OCI-LY7 (cell line): ENCODE data around the gene FBXO36. TPM values are rescaled to one million over a fixed set of nuclear protein-coding genes. Genes with fewer than 3 reads are reported as not detected.

ENCODE experiments used
- BruUV-seq: library from RNA; stranded (reverse); fragments of 400-500 nt; replicated peaks from 2 replicates; lab custom pipeline; 2021; lab: Mats Ljungman, UMichigan
- CTCF ChIA-PET: fragments of 300-600 bp; sonication (Branson Sonifier 250); formaldehyde crosslinking; loops from one replicate; lab custom pipeline; 2022; ENCODE audit warnings: antibody characterized with exemption; ENCODE audit not compliant: unreplicated experiment; lab: Charles Lee
- POLR2A ChIA-PET: fragments of 300-600 bp; sonication (Branson Sonifier 250); formaldehyde crosslinking; loops from one replicate; lab custom pipeline; 2022; ENCODE audit warnings: antibody characterized with exemption; lab: Charles Lee
- DNase-seq: peaks from one replicate; pipeline ENCODE4 v3.0.0-alpha.2; 2015; ENCODE audit warnings: low spot score
- H2AFZ ChIP-seq: fragments of 200-600 bp; sonication (generic), shearing (Covaris generic); 2 replicates; pipeline ENCODE4 v1.6.1; 2014; ENCODE audit warnings: mild to moderate bottlenecking, antibody characterized with exemption, low read length, moderate library complexity
- H3K27ac ChIP-seq: fragments of 200-600 bp; sonication (generic); 2 replicates; pipeline ENCODE4 v1.5.1; 2014; ENCODE audit warnings: mixed run types, low read depth, mild to moderate bottlenecking, moderate library complexity, low read length, inconsistent platforms; ENCODE audit not compliant: poor library complexity, severe bottlenecking
- H3K36me3 ChIP-seq: fragments of 200-600 bp; sonication (generic); 2 replicates; pipeline ENCODE4 v1.6.1; 2014; ENCODE audit warnings: mild to moderate bottlenecking, antibody characterized with exemption, low read length, moderate library complexity, mixed read lengths; ENCODE audit not compliant: insufficient read depth
- H3K4me1 ChIP-seq: fragments of 200-600 bp; sonication (generic); 2 replicates; pipeline ENCODE4 v1.5.1; 2014; ENCODE audit warnings: mild to moderate bottlenecking, low read length; ENCODE audit not compliant: insufficient read depth, poor library complexity, severe bottlenecking
- H3K4me2 ChIP-seq: fragments of 200-600 bp; sonication (generic); 2 replicates; pipeline ENCODE4 v1.6.1; 2014; ENCODE audit warnings: mild to moderate bottlenecking, low read length
- H3K4me3 ChIP-seq: fragments of 200-600 bp; sonication (generic); 2 replicates; pipeline ENCODE4 v1.5.1; 2014; ENCODE audit warnings: mild to moderate bottlenecking, low read depth, low read length; ENCODE audit not compliant: poor library complexity, severe bottlenecking
- H3K79me2 ChIP-seq: fragments of 200-600 bp; sonication (generic); 2 replicates; pipeline ENCODE4 v1.6.1; 2016; ENCODE audit warnings: low read depth, mild to moderate bottlenecking, low read length, moderate library complexity, mixed read lengths; ENCODE audit not compliant: insufficient read depth
- H3K9me2 ChIP-seq: fragments of 200-600 bp; sonication (generic); 2 replicates; pipeline ENCODE4 v1.6.1; 2016; ENCODE audit warnings: mild to moderate bottlenecking, low read length, mixed read lengths; ENCODE audit not compliant: insufficient read depth
- H3K9me3 ChIP-seq: fragments of 200-600 bp; sonication (generic); 2 replicates; pipeline ENCODE4 v1.6.1; 2014; ENCODE audit warnings: mild to moderate bottlenecking, mixed run types, low read length, mixed read lengths
- H4K20me1 ChIP-seq: fragments of 200-600 bp; sonication (generic); 2 replicates; pipeline ENCODE4 v1.6.1; 2014; ENCODE audit warnings: mild to moderate bottlenecking, antibody characterized with exemption, low read length, moderate library complexity, mixed read lengths; ENCODE audit not compliant: insufficient read depth
- EZH2phosphoT487 ChIP-seq: fragments of 200-600 bp; sonication (generic); IDR thresholded peaks from 2 replicates; pipeline ENCODE4 v1.6.1; 2018; ENCODE audit warnings: low read depth, borderline replicate concordance, mild to moderate bottlenecking, mixed run types, antibody characterized with exemption, low read length, moderate library complexity, mixed read lengths
- intact Hi-C: fragments of 100-400 bp; cut with micrococcal nuclease; formaldehyde crosslinking; loops from one replicate; pipeline ENCODE4 v1.10.0; 2022; ENCODE audit not compliant: unreplicated experiment
- total RNA-seq, 2 experiments: library from RNA; depleted of rRNA in 1 of 2; stranded (reverse); fragments of >200 nt in 1 of 2; shearing (Covaris generic) in 1 of 2; gene quantifications; 2 replicates each; pipeline ENCODE4 v1.2.3, GENCODE V29; 2014 to 2022
- TF ChIP-seq, protein P1 (sequence below): fragments of 200-600 bp; sonication (generic); conservative IDR thresholded peaks from 2 replicates; pipeline ENCODE4 v1.5.1; 2014; ENCODE audit warnings: mild to moderate bottlenecking, antibody characterized with exemption, low read length, moderate library complexity, mixed read lengths

The FBXO36 gene
- total RNA-seq, 2 experiments from 2014 or later, result 2.5 to 2.6 TPM

- intact Hi-C loops, result no loop called here
- no peaks in the 10 kb centered on the region for H3K36me3 ChIP-seq
- H2AFZ ChIP-seq, result no peak overlapping the region
- no peak overlapping the region for H3K4me2 ChIP-seq
- DNase-seq, result no peak
- no peak overlapping the region for H3K4me3 ChIP-seq
- no TSS peak for BruUV-seq
- H3K4me1 ChIP-seq, result no peaks in the 10 kb centered on the region
- no peaks in the 10 kb centered on the region for H4K20me1 ChIP-seq
- ChIA-PET POLR2A (interaction anchor here (0.7 kb wide), 2 partner anchors 146 to 846 kb away, joined by 3 to 4 read pairs; no protein-coding TSS in a partner anchor), CTCF (interaction anchor here (0.6 kb wide), 1 partner anchor 26 kb away, joined by 4 read pairs; the partner anchor contains the start of gene TRIP12)
- H3K9me2 ChIP-seq, result no peaks in the 10 kb centered on the region
- no peaks in the 10 kb centered on the region for H3K79me2 ChIP-seq
- no peaks in the 10 kb centered on the region for H3K9me3 ChIP-seq
- H3K27ac ChIP-seq, result no peak overlapping the region
- TF ChIP-seq, protein P1, sequence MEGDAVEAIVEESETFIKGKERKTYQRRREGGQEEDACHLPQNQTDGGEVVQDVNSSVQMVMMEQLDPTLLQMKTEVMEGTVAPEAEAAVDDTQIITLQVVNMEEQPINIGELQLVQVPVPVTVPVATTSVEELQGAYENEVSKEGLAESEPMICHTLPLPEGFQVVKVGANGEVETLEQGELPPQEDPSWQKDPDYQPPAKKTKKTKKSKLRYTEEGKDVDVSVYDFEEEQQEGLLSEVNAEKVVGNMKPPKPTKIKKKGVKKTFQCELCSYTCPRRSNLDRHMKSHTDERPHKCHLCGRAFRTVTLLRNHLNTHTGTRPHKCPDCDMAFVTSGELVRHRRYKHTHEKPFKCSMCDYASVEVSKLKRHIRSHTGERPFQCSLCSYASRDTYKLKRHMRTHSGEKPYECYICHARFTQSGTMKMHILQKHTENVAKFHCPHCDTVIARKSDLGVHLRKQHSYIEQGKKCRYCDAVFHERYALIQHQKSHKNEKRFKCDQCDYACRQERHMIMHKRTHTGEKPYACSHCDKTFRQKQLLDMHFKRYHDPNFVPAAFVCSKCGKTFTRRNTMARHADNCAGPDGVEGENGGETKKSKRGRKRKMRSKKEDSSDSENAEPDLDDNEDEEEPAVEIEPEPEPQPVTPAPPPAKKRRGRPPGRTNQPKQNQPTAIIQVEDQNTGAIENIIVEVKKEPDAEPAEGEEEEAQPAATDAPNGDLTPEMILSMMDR, result no peak
- no peak for TF ChIP-seq EZH2phosphoT487
Measured at GRCh38 chr2:229947544-229947943, 25.2 kb downstream of the FBXO36 start.

DNA sequence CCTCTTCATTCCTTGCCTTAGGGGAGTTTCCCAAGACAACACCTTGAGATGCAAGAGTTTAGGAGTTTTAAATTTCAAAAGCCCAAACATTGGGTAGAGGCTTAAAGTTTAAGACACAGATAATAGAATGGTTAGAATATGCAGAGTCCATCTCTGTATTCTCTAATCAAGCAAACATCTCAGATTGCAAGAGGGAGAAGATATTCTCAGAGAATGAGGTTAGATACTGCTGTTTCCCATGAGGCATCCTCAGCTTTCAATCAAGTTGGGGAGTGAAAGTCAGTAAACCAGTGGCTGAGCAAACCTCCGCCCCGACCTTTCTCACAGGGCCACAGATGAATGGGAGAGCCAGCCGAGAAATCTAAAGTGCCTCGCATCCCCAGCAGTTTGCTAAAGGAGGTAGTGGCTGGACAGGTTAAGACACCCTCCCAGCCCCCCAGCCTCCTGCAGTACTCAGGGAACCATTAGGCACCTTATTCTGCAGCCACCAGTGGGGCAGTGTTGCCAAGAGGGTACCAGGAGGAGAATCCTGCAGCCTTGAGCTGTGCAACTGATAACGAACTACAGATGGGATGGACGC is 30.0 kb downstream of the FBXO36 start:
- no peaks in the 10 kb centered on the region for H3K36me3 ChIP-seq
- H3K4me1 ChIP-seq, result no peaks in the 10 kb centered on the region
- no TSS peak for BruUV-seq
- H3K4me3 ChIP-seq, result no peak overlapping the region
- POLR2A ChIA-PET, result no interaction called here
- no peaks in the 10 kb centered on the region for H4K20me1 ChIP-seq
- H2AFZ ChIP-seq, result no peak overlapping the region
- no peak overlapping the region for H3K27ac ChIP-seq
- CTCF ChIA-PET, result no interaction called here
- intact Hi-C loops, result no loop called here
- H3K9me3 ChIP-seq, result no peaks in the 10 kb centered on the region
- no peak for TF ChIP-seq EZH2phosphoT487
- TF ChIP-seq, protein P1, result no peak
- H3K79me2 ChIP-seq, result no peaks in the 10 kb centered on the region
- no peak for DNase-seq
- H3K4me2 ChIP-seq, result no peak overlapping the region
- H3K9me2 ChIP-seq, result no peaks in the 10 kb centered on the region

DNA sequence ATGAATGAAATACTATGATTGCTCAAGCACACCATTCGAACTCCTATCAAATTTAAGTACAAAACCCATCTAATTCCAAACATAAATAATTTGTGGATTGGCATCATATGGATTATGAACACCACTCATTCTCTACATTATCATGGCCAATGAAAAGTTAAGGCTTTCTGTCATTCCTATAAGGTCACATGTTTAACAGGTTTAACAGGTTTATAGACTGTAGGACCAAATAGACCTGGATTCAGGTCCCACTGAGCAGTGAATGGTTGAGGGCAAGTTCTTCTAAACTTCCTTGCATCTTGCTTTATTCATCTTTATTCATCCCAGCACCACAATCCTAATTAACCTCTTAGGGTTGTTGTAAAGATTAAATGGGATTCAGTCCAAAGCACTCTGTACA is 33.4 kb downstream of the FBXO36 start:
- intact Hi-C loops, result no loop called here
- no peak for TF ChIP-seq EZH2phosphoT487
- H3K4me1 ChIP-seq, result no peaks in the 10 kb centered on the region
- no peaks in the 10 kb centered on the region for H3K36me3 ChIP-seq
- H2AFZ ChIP-seq, result no peak overlapping the region
- no peak overlapping the region for H3K4me2 ChIP-seq
- ChIA-PET CTCF (no interaction called here), POLR2A (no interaction called here)
- DNase-seq, result no peak
- H4K20me1 ChIP-seq, result no peaks in the 10 kb centered on the region
- no TSS peak for BruUV-seq
- no peaks in the 10 kb centered on the region for H3K9me3 ChIP-seq
- H3K9me2 ChIP-seq, result no peaks in the 10 kb centered on the region
- H3K4me3 ChIP-seq, result no peak overlapping the region
- H3K79me2 ChIP-seq, result no peaks in the 10 kb centered on the region
- H3K27ac ChIP-seq, result no peak overlapping the region
